Measurements from ENCODE around the gene CARMIL1.

The CARMIL1 gene

DNA sequence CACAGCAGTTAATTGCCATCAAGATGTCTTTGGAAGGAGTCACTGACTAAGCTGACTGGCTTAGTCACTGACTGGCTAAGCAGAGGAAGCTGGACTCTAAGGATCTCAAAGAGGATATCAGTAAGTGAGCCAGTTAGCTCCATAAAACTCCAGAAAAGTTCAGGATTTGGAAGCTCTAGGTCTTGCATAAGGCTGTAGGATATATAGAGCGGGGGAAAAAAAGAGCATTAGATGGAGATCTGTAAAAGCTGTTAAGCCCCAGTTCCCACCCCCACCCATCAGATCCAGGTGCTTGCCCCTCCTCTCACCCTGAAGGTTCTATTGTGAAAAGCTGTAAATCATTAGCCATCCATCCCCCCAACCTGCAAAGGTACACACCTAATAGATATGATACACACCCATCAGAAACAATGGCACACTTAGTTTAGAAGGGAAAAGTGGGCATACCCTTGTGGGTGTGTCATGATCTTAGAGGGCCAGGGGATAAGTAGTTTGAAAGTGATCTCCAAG lies 32.2 kb downstream of the CARMIL1 start:
- no peak for DNase-seq (ENCODE audit: low read depth)

DNA sequence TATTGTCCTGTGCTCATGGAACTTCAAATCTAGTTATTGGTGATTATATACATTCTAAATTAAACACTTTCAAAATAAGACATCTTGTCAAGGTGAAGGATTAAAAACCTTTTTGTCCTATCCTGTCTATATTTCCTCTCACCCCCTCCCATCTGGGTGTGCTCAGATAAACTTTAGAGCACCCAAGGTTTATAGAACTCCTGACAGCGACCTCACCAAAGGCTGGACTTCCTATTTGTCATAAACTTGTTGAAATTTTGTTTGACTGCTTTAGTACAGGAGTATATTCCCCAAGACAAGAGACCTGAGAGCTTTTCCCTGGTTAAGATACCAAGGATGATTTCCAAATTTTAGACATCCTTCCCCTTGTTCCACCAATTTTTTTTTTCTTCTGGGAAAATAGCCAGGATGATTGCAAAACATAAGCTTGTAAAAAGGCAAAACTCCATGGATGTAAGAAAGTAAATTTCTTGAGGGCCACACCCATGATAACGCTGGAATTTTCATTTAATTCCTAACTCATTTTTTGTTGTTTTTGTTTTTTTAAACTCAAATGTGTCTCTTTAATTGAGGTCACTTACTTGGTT lies 33.0 kb downstream of the CARMIL1 start:
- no peak for DNase-seq (ENCODE audit: low read depth)

GRCh38 chr6:25312703-25313102 lies 33.5 kb downstream of the CARMIL1 start:
- no peak for DNase-seq (ENCODE audit: low read depth)

DNA sequence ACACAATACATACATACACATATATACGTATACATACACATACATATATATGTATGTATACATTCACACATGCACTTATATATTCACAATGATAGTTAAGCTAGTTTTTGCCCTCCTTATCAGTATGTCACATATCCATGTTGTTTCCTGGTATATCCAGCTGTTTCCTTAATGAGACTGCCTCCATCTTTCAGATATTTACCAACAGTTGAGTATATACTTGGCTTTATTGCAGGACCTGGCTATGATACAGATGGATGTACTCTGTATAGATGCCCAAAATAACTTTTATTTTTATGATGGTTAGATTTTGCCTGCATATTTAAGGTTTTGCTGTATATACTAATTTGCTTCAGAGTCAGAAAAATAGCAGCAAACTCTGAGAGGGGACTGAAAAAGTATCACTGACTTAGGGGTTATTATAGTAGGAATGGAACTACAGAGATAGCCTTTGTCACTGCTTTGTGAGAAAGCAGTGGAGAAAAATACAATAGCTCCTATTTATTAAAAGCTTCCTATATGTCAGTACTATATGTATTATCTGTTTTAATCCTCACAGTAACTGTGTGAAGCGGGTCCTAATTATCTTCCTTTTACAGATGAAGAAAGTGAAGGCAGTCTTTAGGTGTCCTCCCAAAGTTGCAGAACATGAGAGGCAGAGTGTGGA lies 35.5 kb downstream of the CARMIL1 start:
- no peak for DNase-seq (ENCODE audit: low read depth)

- DNase-seq (ENCODE audit: low read depth) = no peak
These were observed 36.3 kb downstream of the CARMIL1 start for GRCh38 chr6:25315194-25316177.

- no peak for DNase-seq (ENCODE audit: low read depth)
These were observed 37.5 kb downstream of the CARMIL1 start for GRCh38 chr6:25316626-25317025.

GRCh38 chr6:25318589-25318988 lies 39.4 kb downstream of the CARMIL1 start:
- DNase-seq (ENCODE audit: low read depth) = no peak

DNA sequence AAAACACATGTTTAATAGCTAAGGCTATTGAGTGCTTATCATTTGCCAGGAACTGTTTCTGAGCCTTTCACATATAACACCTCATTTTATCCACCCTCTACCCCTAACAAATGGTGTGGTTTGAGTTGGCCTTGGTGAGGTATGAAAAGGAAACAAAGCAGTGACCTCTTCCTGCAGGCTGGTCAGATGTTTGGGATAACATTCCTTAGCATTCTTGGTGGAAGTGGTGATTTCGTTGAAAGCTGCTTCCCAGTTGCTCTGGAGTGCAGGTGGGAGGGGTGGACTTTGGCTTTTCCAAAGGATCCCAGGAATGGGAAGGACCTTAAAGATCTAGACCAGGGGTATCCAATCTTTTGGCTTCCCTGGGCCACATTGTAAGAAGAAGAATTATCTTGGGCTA lies 41.3 kb downstream of the CARMIL1 start:
- no peak for DNase-seq (ENCODE audit: low read depth)

- no peak for DNase-seq (ENCODE audit: low read depth)
These were observed 43.5 kb downstream of the CARMIL1 start for GRCh38 chr6:25322692-25323091.

GRCh38 chr6:25324066-25324762 lies 45.0 kb downstream of the CARMIL1 start:
- DNase-seq (ENCODE audit: low read depth) = no peak

- no peak for DNase-seq (ENCODE audit: low read depth)
These were observed 47.0 kb downstream of the CARMIL1 start for GRCh38 chr6:25326126-25326525.

DNA sequence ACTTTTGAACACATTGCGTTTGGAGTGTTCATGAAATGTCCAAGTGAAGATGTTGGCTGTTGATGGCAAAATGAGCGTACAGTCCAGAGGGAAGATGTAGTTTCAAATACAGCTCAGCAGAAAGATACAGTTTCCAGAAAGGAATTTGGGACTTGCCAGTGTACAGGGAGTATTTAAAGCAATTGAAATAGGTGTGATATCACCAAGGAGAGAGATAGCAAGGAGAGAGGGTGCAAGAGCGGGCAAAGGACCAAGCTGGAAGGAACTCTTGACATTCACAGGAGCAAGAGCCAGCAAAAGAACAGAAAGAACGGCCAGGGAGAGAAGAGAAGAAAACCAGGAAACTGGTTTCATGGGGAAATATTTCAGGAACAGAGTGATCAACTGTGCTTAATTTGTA lies 47.8 kb downstream of the CARMIL1 start:
- DNase-seq (ENCODE audit: low read depth) = no peak

GRCh38 chr6:25327432-25327831 lies 48.3 kb downstream of the CARMIL1 start:
- DNase-seq (ENCODE audit: low read depth) = no peak

GRCh38 chr6:25329161-25329817 lies 50.1 kb downstream of the CARMIL1 start:
- no peak for DNase-seq (ENCODE audit: low read depth)

GRCh38 chr6:25329982-25330381 lies 50.8 kb downstream of the CARMIL1 start:
- DNase-seq (ENCODE audit: low read depth) = no peak

DNA sequence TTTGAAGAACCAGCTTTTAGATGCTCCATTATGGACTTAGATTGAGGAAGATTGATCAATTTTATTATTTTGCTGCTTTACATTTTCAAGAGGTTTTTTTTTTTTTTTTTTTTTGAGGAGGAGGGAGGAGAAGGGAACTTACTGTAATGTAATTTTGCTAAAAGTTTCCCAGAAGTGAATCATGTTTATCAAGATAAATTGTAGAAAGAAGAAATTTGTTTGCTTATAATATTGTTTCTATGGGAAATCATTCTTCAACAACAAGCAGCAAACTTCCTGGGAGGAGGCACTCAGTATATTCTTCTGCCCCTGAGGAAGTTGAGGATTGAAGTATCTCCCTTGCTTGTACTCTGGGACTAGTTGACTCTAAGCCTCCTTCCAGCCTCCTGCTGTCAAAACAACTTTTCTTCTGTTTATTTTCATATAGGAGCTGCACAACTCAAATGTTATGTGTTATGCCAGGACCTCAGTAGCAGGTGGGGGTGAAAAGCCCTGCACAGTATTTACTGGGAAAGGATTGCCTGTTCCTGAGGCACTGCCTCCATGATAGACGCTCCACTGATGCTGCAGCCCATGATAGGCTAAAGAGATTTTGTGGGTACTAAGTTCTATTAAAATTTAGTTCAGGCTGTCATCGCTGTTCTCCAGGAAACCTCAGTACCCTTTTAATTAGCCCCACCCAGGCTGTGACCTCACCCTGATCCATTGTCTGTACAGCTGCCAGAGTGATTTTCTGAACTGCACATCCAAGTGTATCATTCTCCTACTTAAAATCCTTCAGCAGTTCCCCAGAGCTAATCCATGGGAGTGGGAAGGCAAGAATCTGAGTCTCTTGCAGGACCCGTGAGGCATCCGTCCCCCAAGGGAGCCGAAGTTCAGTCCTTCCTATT lies 51.9 kb downstream of the CARMIL1 start:
- DNase-seq (ENCODE audit: low read depth) = no peak

GRCh38 chr6:25332165-25332564 lies 53.0 kb downstream of the CARMIL1 start:
- DNase-seq (ENCODE audit: low read depth) = no peak

DNA sequence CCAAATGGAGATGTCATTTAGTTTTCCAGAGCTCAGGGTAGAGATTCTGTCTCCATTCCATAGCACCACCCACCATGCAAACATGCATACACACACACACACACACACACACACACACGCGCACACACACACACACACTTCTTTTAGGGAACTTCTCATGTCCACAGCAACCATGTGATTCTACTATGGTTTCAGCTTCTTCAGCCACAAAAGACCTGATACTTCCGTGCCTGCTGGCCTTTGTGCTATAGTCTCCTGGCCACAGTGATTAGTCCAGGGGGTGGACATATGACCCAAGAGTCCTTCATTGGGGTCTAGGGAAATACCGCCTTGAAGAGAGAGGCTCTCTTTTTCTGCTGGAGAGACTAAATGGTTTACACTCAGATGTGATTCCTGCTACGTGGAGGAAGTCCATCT lies 53.5 kb downstream of the CARMIL1 start:
- DNase-seq (ENCODE audit: low read depth) = no peak

DNA sequence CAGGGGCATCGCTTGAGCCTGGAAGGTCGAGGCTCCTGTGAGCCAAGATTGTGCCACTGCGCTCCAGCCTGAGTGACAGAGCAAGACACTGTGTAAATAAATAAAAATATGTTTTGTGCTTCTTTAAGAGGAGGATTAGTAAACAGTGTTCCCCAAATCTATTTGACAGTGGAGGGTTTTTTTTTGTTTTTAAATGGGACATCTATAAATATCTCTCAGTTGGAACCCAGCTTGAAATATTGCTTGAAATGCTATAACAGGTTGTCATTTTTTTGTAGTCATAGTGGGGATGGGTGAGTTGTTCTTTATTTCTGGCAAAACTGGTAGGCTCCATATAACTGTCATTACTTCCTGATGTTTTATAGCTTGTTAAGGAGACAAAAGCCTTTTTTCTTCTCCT lies 54.3 kb downstream of the CARMIL1 start:
- DNase-seq (ENCODE audit: low read depth) = no peak

GRCh38 chr6:25334793-25335192 lies 55.6 kb downstream of the CARMIL1 start:
- DNase-seq (ENCODE audit: low read depth) = no peak

DNA sequence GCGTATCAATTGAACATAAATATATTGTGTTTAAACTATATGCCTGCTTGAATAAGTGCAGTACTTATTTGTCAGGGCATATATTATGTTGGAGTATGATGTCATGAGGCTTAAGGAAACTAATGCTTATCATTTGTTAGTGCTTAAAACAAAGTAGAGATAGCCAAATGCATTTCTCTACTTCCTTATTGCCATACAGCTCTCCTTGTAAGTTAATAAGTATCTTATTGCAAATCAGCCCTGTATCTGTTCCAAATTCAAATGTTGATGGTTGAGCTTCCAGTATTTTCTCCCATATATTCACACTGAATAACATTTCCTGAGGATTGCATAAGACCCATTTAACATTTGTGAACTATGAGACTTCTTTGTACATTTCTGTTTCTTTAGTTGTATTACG lies 57.8 kb downstream of the CARMIL1 start:
- DNase-seq (ENCODE audit: low read depth) = no peak
